ENCODE data around the gene ATG9A. TPM values are rescaled to one million over a fixed set of nuclear protein-coding genes. Genes with fewer than 3 reads are reported as not detected.

Gene ATG9A
- total and polyA plus RNA-seq, 2 donors (not counting 3 experiments of a cell fraction or from before 2014, with no cell fraction given), result 65.5 to 95.0 TPM

GRCh38 chr2:219268294-219268693 is 38.9 kb upstream of the ATG9A start:
- peaks cover 8 to 13% of the 10 kb centered on the region in 2 experiments for H3K27me3 ChIP-seq (ENCODE audit: control insufficient read depth in 2 of 2, insufficient read depth in 2 of 2, low read length in 2 of 2)
- H3K4me1 ChIP-seq (ENCODE audit: control insufficient read depth, extremely low read depth, insufficient read depth, low read length), result no peaks in the 10 kb centered on the region
- intact Hi-C loops (cut with micrococcal nuclease) (no loop called here), dilution Hi-C loops (cut with MboI; ENCODE audit: extremely low pct_ligation_motif_present, low sequenced_read_pairs) (no loop called here)
- no peak for TF ChIP-seq MYC (IDR thresholded peaks at IDR 0.05; ENCODE audit: low read depth, low read length)
- TF ChIP-seq GATA2 (IDR thresholded peaks at IDR 0.05; ENCODE audit: insufficient read depth, insufficient read length, low read depth, low read length), result no peak
- no peak for TF ChIP-seq FOS (IDR thresholded peaks at IDR 0.05; ENCODE audit: borderline replicate concordance, insufficient read depth, low read length)
- no peak for TF ChIP-seq POLR2A (IDR thresholded peaks at IDR 0.05; ENCODE audit: low read depth, low read length)
- no peak for TF ChIP-seq CTCF (IDR thresholded peaks at IDR 0.05; ENCODE audit: extremely low read depth in 1 of 2, insufficient read depth in 1 of 2, low read depth in 1 of 2, low read length in 2 of 2)
- TF ChIP-seq MAX (IDR thresholded peaks at IDR 0.05; ENCODE audit: insufficient read depth, insufficient read length), result no peak
- TF ChIP-seq POLR2AphosphoS5 (IDR thresholded peaks at IDR 0.05; ENCODE audit: insufficient read depth, low read depth, low read length), result no peak
- TF ChIP-seq EZH2 (IDR thresholded peaks at IDR 0.05; ENCODE audit: borderline replicate concordance, low read depth, low read length, severe bottlenecking), result no peak
- TF ChIP-seq JUN (IDR thresholded peaks at IDR 0.05; ENCODE audit: borderline replicate concordance, insufficient read depth, insufficient read length, low read depth), result no peak
- DNase-seq (ENCODE audit: low read depth, low spot score), result no peak
- H3K27ac ChIP-seq (ENCODE audit: insufficient read depth, low read depth, low read length), result no peak overlapping the region
- no peaks in the 10 kb centered on the region for H3K9me3 ChIP-seq (replicated peaks; ENCODE audit: control insufficient read depth, insufficient read depth, low read length)
- H3K9me1 ChIP-seq (replicated peaks; ENCODE audit: control insufficient read depth, extremely low read depth, insufficient read depth, low read length), result no peaks in the 10 kb centered on the region
- no peak overlapping the region for H2AFZ ChIP-seq (ENCODE audit: low read depth, low read length)
- no peaks in the 10 kb centered on the region for H4K20me1 ChIP-seq (replicated peaks; ENCODE audit: control insufficient read depth, extremely low read depth, insufficient read depth, low read length)
- BruUV-seq (replicated peaks), result no TSS peak
- no peaks in the 10 kb centered on the region for H3K79me2 ChIP-seq (ENCODE audit: control insufficient read depth, insufficient read depth, low read length)
- CTCF ChIA-PET, result interaction anchor here (0.8 kb wide), 1 partner anchor 11 kb away, joined by 3 read pairs; the partner anchor contains the start of gene DNAJB2
- FAIRE-seq, result no peak
- H3K4me2 ChIP-seq (ENCODE audit: insufficient read depth, low read length), result no peak overlapping the region
- POLR2A ChIA-PET, result no interaction called here
- no peaks in the 10 kb centered on the region for H3K36me3 ChIP-seq (ENCODE audit: control insufficient read depth in 2 of 2, extremely low read depth in 1 of 2, insufficient read depth in 2 of 2, low read length in 2 of 2)
- H3K9ac ChIP-seq (replicated peaks; ENCODE audit: extremely low read depth, insufficient read depth, low read length), result no peak overlapping the region
- no peak overlapping the region for H3K4me3 ChIP-seq (replicated peaks in 1 of 3; ENCODE audit: insufficient read depth in 1 of 3, low read depth in 1 of 3, low read length in 3 of 3)

Measured in endothelial cell of umbilical vein (primary cell).